Motor neuron (in vitro differentiated cells): ENCODE data around the gene SEMA6A. TPM values are rescaled to one million over a fixed set of nuclear protein-coding genes. Genes with fewer than 3 reads are reported as not detected.
A peak's percentile ranks its signal among the peaks of the same experiment; 100 is the strongest.

ENCODE experiments used
- ATAC-seq, 8 experiments: fragments of 200-7000 bp; cut with Tn5 transposase; replicated peaks in 6 of 8; 2 replicates each; pipeline ENCODE4 v1.8.0; 2021; ENCODE audit warnings: mild to moderate bottlenecking in 8 of 8, moderate library complexity in 8 of 8
- H3K27ac ChIP-seq, 2 donors: fragments of 250-450 bp; sonication (Bioruptor Pico); 2 replicates each; pipeline ENCODE4 v1.9.0; 2021; ENCODE audit warnings: antibody characterized with exemption in 2 of 2, mild to moderate bottlenecking in 2 of 2, moderate library complexity in 1 of 2
- H3K4me1 ChIP-seq, 2 donors: fragments of 250-450 bp; sonication (Bioruptor Pico); replicated peaks in 1 of 2; 2 replicates each; pipeline ENCODE4 v1.6.1; 2021; ENCODE audit warnings: antibody characterized with exemption in 2 of 2, mild to moderate bottlenecking in 2 of 2, moderate library complexity in 1 of 2
- H3K4me3 ChIP-seq, 5 donors: fragments of 250-450 bp; sonication (Bioruptor Pico); 2 replicates each; pipeline ENCODE4 v1.9.0; 2021; ENCODE audit warnings: antibody characterized with exemption in 5 of 5, mild to moderate bottlenecking in 5 of 5, moderate library complexity in 4 of 5
- WGBS, 10 experiments: fragments of 450-650 bp; shearing (Covaris generic); methylation state at CpG; one replicate each; pipeline ENCODE4 v1.0.0; 2022; 5-methylcytosine and 5-hydroxymethylcytosine counted together
- in situ Hi-C, 9 experiments: fragments of 400-800 bp; cut with MboI; loops; one replicate each; pipeline ENCODE4 v1.15.0; 2021; ENCODE audit warnings: low sequenced_read_pairs in 9 of 9, low pct_unique_long_range_greater_than_20kb in 2 of 9; ENCODE audit not compliant: unreplicated experiment in 9 of 9
- total RNA-seq, 8 experiments: library from RNA; unstranded; fragments of 300-600 nt; gene quantifications; 2 replicates each; pipeline versions ENCODE4 v1.2.3 to v1.2.4, GENCODE V29; 2022

The SEMA6A gene
- total RNA-seq, 8 experiments from 2014 or later = 2.6 to 35.9 (median 20.0) TPM

DNA sequence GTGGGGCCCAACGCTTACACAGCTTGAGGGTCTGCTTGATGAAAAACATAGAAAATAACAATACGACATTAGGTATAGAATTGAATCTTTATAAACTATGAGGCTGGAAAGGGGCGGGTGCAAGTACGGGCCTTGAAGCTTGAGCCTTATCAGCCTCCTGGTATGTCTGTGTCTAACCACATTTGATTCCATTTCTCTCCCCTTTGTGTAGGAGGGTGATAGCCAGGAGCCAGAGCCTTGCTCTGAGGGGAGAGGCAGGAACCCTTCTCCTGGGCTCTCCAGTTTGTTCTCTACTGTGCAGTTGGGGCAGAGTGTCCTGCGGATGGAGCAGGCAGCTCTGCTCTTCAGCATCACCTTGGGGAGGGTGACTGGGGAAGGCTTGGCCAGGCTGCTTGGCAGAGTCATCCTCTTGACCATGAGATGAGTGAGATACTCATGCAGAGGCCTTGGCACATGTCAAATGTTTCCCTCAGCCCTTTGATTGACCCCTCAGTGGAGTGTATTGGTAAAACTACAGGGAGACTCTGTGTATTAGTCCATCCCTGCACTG, 153.5 kb downstream of the SEMA6A start:
- no peak overlapping the region for H3K4me3 ChIP-seq
- ATAC-seq = no peak
- H3K27ac ChIP-seq = no peak overlapping the region
- in situ Hi-C loops = no loop called here
- WGBS, 10 experiments = 69 to 100% (median 95%) methylated on average over 2 to 5 of the region's 5 CpGs; no CpG with 5 or more reads in 3 of the 10 experiments
- peaks cover 9 to 11% of the 10 kb centered on the region in 2 donors for H3K4me1 ChIP-seq

DNA sequence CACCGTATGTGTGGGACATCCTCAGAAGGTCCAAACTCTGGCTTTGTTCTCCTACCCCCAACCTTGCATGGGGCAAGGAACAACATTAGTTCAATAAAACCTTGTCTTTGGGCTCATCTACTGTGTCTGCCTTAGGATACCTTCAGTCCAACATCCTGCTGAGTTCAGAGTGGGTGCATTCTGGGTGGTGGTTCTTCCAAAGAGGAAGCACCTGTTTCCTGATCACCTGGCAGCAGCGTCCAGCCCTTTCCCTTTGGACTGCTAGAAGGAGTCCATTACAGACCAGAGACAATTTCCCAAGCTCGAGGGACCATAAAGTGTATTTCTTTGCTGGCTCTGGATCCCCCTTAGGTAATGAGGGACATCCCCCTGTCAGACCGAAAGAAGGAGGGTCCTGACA, 154.1 kb downstream of the SEMA6A start:
- Histone ChIP-seq H3K27ac (no peak overlapping the region), H3K4me1 (peaks cover 9 to 11% of the 10 kb centered on the region in 2 donors), H3K4me3 (no peak overlapping the region)
- 46 to 89% (median 80%) methylated on average over 1 to 4 of the region's 4 CpGs; no CpG with 5 or more reads in 1 of the 10 experiments for WGBS, 10 experiments
- in situ Hi-C loops = no loop called here
- no peak for ATAC-seq

DNA sequence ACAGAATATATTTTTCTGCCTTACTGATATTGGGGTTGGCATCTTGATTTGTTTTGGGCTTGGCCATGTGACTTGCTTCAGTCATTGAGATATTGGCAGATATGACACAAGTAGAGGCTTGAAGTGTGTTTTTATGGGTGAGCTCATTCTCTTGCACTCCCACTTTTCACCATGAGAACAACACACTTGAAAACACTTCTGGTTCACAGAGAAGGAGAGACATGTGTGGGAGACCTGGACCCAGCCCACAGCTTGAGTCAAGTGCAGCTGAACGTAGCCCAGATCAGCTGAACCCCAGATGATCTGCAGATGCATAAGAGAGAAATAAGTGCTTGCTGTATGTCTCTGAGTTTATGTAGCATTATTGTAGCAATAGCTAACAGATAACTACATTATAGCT, 155.4 kb downstream of the SEMA6A start:
- WGBS, 10 experiments = 50 to 100% (median 83%) methylated on average over 1 of the region's 1 CpG; no CpG with 5 or more reads in 5 of the 10 experiments
- in situ Hi-C loops = no loop called here
- H3K4me1 ChIP-seq = peaks cover 9 to 17% of the 10 kb centered on the region in 2 donors
- H3K4me3 ChIP-seq = no peak overlapping the region
- H3K27ac ChIP-seq = no peak overlapping the region
- no peak for ATAC-seq

DNA sequence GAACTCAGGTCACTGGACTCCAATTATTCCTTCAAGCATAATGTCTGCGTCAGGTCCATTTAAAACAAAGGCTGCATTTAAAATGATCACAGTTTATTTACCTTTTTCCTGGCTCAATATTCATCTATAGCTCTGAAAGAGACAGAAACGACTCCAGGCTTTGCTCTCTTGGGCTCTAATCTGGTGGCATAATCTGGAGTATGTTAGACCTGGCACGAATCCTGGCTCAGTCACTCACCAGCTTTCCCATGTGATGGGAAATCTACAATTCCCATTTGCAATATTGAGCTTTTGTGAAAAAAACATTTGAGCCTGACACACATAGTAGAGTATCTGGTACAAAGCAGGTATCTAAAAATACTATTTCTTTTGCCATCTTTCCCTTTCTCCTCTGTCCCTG, 155.8 kb downstream of the SEMA6A start:
- 54 to 100% (median 92%) methylated on average over 1 to 3 of the region's 3 CpGs; no CpG with 5 or more reads in 1 of the 10 experiments for WGBS, 10 experiments
- in situ Hi-C loops = no loop called here
- Histone ChIP-seq H3K27ac (no peak overlapping the region), H3K4me3 (no peak overlapping the region), H3K4me1 (peaks cover 9 to 17% of the 10 kb centered on the region in 2 donors)
- ATAC-seq = no peak

DNA sequence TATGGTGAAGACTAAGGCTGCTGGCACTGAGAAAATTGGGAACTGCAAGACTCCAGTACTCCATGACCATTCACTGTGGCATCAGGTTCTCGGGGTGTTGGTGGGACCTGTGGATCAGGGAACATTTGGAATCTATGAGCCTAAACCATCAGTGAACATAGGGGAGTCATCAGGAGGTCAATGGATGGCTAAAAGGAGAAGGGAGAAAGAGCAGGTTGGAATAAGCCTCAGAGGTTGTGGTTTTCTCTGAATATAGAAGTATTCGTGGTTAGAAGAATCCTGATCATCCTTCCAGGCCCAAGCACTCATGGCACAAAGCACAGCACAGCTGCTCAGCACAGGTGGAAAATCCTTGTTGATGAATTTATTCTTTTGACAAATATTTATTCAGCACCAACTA, 156.6 kb downstream of the SEMA6A start:
- Histone ChIP-seq H3K4me3 (no peak overlapping the region), H3K27ac (no peak overlapping the region), H3K4me1 (peaks cover 4 to 11% of the 10 kb centered on the region in 2 donors)
- ATAC-seq = no peak
- WGBS, 10 experiments = 33 to 100% (median 78%) methylated on average over 1 to 2 of the region's 2 CpGs; no CpG with 5 or more reads in 2 of the 10 experiments
- in situ Hi-C loops = no loop called here

DNA sequence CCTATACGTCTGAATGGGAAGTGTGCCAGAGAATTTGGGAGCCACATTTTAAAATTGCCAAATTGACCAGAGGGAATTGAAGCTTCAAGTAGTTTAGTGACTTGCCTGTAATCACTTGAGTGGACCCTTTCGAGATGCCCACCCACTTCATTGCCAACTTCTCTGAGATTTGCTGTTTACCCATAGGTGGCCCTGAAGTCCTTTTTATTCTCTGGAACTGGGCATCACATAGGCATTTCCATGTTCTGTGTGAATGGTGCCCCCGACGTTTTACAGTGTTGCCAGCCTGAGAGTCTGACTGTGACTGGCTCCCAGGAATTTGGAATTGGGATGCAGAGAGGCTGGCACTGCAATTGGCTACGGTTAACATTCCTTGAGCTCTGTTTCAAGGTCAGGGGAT, 158.6 kb downstream of the SEMA6A start:
- in situ Hi-C loops = no loop called here

DNA sequence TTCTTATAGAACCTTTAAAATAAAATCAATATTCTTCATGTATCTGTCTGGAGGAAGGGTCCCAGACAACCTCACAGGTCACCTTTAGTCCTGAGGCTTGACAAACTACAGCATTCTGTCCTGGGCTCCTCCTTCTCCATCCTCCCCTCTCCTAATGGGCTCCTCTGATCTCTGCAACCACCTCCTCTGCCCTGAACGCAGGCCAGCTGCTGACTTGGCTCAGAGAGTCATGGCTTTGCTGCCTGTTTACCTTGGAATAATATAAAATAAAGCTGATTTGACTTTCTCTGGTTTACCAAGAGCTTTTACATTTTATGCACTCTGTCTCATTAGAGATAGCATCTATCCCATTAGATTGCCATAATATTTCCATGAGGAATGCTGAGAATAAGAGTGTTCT, 159.4 kb downstream of the SEMA6A start:
- ATAC-seq = no peak
- 0 to 100% (median 67%) methylated on average over 1 of the region's 1 CpG; no CpG with 5 or more reads in 3 of the 10 experiments for WGBS, 10 experiments
- Histone ChIP-seq H3K4me1 (peaks cover 0 to 6% of the 10 kb centered on the region in 2 donors), H3K4me3 (no peak overlapping the region), H3K27ac (no peak overlapping the region)
- in situ Hi-C loops = no loop called here

More for the DNA sequence above, 158.6 kb downstream of the SEMA6A start:
- no peak for ATAC-seq
- Histone ChIP-seq H3K4me3 (no peak overlapping the region), H3K27ac (no peak overlapping the region), H3K4me1 (peaks cover 0 to 6% of the 10 kb centered on the region in 2 donors)
- WGBS, 10 experiments = 0 to 100% (median 91%) methylated on average over 1 to 5 of the region's 5 CpGs; no CpG with 5 or more reads in 4 of the 10 experiments

DNA sequence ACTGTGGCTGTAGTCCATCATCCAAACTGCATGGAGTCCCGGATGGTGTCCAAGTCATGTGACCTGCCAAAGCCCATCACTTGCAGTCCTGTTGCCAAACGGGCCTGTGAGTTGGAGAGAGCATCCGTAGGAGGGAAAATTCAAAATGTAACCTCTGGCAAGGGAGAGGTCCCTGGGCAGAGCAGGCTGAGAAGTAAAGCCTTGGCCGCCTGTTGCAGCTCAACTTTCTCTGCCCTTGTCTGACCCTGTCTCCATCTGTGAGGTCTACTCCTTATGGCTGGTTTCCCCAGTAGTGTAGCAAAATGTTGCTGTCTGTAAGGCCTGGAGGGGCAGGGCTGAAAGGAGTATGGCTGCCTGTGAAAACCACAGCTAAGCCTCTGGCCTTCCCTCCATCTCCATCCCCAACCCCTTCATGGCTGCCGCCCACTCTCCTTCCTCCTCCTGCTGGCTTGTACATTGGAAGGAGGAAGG, 163.5 kb downstream of the SEMA6A start:
- in situ Hi-C loops = no loop called here
- Histone ChIP-seq H3K4me1 (peaks cover 0 to 6% of the 10 kb centered on the region in 2 donors), H3K4me3 (no peak overlapping the region), H3K27ac (no peak overlapping the region)
- WGBS, 10 experiments = 6 to 88% (median 79%) methylated on average over 1 to 4 of the region's 5 CpGs; no CpG with 5 or more reads in 3 of the 10 experiments
- peak in 1 of 8 experiments; percentile 31 for ATAC-seq

DNA sequence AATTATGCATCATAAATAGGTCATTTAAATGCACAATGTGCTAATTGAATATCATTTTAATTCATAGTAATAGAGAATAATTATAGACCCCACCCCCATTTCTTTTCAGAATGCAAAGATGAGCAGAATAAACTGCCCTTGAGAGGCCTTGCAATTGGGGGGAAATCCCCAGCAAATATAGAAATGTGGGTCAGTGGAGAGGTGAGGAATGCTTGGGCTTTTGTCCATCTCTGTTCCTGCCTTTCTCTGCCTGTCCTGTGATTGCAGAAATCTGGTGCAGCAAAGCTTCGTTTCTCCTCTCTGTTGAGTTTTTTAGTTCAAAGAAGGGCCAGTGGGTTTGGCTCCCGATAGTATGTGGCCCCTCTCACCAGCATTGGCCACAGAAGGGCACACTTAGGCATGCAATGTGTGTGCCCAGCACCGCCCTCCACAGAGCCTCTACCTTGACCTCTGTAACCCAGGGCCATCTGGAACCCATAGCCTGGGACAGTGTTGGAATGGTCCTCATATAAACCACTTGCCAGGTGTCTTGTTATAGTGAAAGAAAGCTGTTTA, 164.2 kb downstream of the SEMA6A start:
- no peak overlapping the region for H3K27ac ChIP-seq
- 33 to 100% (median 83%) methylated on average over 1 to 3 of the region's 3 CpGs; no CpG with 5 or more reads in 5 of the 10 experiments for WGBS, 10 experiments
- ATAC-seq = peak in 1 of 8 experiments; percentile 63

DNA sequence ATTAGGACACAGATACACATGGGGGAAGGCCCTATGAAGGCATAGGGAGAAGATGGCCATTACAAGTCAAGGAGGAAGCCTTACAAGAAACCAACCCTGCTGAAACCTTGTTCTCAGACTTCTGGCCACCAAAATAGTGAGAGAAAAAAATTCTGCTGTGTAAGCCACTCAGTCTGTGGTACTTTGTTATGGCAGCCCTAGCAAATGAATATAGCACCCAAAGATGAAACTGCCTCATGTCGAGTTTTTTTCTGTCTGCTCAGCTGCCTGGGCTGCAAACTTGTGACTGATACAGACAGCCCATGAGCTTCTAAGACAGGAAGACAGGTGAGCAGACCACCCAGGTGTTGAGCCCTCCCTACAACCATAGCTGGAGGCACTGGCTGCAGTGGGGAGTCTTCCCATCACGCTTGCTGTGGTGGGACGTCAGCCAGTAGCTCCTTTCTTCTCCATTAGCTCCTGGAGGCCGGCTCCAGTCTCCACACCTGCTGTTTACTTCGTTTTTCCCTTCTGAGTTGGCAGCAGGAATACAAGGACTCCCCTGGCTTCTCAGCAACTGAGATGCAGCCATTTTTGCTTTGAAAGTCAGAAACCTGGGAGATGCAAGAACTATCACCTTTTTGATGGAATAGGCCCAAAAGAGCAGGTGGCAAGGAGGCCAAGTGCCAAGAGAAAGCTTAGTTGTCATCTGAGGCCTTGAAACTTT, 164.9 kb downstream of the SEMA6A start:
- ATAC-seq = no peak
- 66 to 100% (median 87%) methylated on average over 1 to 4 of the region's 5 CpGs; no CpG with 5 or more reads in 1 of the 10 experiments for WGBS, 10 experiments
- Histone ChIP-seq H3K27ac (no peak overlapping the region), H3K4me1 (peaks cover 0 to under 1% of the 10 kb centered on the region in 2 donors), H3K4me3 (no peak overlapping the region)
- in situ Hi-C loops = no loop called here

More for the DNA sequence above, 164.2 kb downstream of the SEMA6A start:
- H3K4me1 ChIP-seq = peaks cover 0 to 6% of the 10 kb centered on the region in 2 donors
- no peak overlapping the region for H3K4me3 ChIP-seq
- in situ Hi-C loops = no loop called here

DNA sequence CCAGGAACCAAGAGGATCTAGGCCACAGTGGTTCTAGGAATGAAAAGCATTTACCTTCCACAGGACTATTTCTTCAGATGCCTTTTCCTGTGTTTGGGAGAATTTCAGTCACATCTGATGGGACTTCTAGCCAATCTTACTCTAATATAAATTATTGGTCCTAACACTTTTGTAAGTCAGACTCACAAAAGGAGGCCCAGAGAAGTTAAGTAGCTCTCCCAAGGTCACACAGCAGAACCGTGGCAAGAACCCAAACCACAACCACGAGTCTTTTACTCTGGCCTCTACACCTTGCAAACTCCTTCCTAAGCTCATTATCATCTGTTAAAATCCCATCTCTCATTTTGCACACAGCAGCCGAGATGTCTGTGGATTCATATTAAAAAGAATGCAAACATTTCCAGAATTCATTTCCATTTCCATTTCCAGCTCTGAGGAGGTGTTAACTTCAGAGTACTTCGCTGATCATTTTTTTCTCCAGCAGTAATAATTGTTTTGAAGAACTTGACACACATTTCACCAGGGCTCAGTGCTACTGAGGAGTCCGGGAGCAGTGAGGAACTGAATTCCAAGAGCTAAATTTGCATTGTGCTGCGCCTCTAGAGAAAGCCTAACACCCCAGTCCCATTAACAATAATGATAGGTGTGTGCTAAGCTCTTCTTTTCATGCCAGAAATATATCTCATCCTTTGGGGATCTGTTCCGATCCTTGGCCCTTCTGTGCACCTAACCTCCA, 168.1 kb downstream of the SEMA6A start:
- H3K4me1 ChIP-seq = no peaks in the 10 kb centered on the region
- 60 to 100% (median 82%) methylated on average over 2 to 5 of the region's 7 CpGs; no CpG with 5 or more reads in 3 of the 10 experiments for WGBS, 10 experiments
- H3K4me3 ChIP-seq = no peak overlapping the region
- ATAC-seq = peak in 1 of 8 experiments; percentile 18
- H3K27ac ChIP-seq = no peak overlapping the region
- in situ Hi-C loops = no loop called here

DNA sequence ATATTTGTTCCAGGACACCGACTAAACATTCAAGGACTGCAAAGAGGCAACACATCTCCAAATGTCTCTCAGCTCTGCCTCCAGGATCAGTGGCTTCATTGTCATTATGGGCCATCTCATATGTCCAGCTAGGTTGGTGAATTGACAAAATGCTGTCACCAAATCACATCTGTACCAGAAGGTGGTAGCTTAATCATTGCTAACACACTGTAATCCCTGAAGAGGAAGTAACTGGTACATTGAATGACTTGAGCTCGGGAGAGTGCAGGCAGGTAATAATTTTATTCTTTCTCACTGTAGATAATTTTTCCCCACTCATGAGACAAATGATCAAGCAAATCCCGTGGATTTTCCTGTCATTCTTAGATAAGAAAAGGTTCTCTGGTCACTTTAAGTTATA, 169.8 kb downstream of the SEMA6A start:
- WGBS, 10 experiments = 40 to 97% (median 80%) methylated on average over 1 to 3 of the region's 3 CpGs; no CpG with 5 or more reads in 3 of the 10 experiments
- in situ Hi-C loops = no loop called here
- ATAC-seq = no peak
- Histone ChIP-seq H3K4me3 (no peak overlapping the region), H3K27ac (no peak overlapping the region), H3K4me1 (no peaks in the 10 kb centered on the region)

DNA sequence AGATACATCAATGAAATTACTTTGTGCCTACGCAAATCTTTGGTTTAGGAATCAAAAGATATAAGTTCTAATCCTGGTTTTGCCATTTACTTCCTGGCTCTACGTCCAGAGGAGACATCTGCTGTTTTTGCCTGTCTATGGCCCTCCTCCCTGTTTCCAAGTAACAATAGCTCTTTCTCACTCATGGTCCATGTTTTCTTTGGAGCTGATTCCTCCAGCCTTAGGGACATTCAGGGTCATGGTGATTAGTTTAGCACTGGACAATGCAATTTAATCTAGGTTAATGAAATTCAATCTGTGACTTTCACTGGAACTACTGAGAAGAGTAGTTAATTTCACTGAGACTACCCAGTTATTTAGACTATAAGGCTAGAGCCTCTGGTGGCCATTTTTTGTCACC, 170.6 kb downstream of the SEMA6A start:
- in situ Hi-C loops = no loop called here
- Histone ChIP-seq H3K27ac (no peak overlapping the region), H3K4me3 (no peak overlapping the region), H3K4me1 (no peaks in the 10 kb centered on the region)
- WGBS, 10 experiments = 0 to 100% (median 56%) methylated on average over 1 to 2 of the region's 2 CpGs
- peak in 1 of 8 experiments; percentile 29 for ATAC-seq
